GM19193 (cell line): ENCODE measurements around the gene LAGE3.
A peak's percentile ranks its signal among the peaks of the same experiment; 100 is the strongest.

Experiments
- POLR2A ChIP-seq: IDR thresholded peaks from 4 replicates; pipeline ENCODE4 v1.6.1; 2011; ENCODE audit not compliant: insufficient read depth, insufficient read length; ENCODE audit errors: extremely low read depth

Gene LAGE3

DNA sequence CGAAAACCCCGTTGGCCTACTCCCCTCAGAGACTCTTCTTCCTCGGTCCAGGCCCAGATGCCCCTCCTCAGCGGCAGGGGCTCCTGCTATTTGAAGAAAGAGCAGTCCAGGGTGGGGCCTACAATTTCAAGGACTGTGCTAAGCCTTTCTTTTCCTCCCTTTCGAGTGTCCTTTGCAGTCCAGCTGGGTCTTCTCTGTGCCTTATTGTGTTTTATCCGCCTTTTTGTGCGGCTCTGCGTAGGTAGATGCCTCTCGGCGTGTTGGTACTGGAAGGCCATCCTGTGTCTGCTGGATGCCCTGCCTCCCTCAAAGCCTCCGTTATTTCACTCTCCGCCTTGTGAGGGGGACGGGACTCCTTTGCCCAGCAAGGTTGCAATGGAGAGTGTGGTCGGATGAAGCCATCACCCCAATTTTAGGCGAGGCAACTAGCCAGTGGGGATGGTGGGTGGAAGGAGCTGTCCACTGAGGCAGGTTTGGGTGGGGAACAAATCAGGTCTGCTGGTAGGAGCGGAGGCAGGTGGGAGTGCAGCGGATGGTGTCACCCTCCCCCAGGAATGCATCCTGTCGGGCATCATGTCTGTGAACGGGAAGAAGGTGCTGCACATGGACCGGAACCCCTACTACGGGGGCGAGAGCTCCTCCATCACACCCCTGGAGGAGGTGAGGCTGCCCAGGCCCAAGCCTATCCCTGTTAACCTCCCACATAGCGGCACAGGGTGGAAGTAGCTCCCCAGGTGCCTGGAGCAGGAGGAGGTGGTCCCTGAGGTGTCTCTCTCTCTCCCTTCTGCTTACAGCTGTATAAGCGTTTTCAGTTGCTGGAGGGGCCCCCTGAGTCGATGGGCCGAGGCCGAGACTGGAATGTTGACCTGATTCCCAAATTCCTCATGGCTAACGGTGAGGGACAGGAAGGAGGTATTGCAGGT lies 40.8 kb downstream of the LAGE3 start:
- no peak for TF ChIP-seq POLR2A

- peak; percentile 44 for TF ChIP-seq POLR2A
Measured at GRCh38 chrX:154436983-154437752, 41.9 kb downstream of the LAGE3 start, which contains the start of gene GDI1. GDI1 (plus strand) TSS chrX:154437154; CDS start chrX:154437255, 101 bp downstream.

GRCh38 chrX:154436374-154436982 lies 42.6 kb downstream of the LAGE3 start:
- no peak for TF ChIP-seq POLR2A

GRCh38 chrX:154435171-154435733 lies 43.8 kb downstream of the LAGE3 start:
- no peak for TF ChIP-seq POLR2A

DNA sequence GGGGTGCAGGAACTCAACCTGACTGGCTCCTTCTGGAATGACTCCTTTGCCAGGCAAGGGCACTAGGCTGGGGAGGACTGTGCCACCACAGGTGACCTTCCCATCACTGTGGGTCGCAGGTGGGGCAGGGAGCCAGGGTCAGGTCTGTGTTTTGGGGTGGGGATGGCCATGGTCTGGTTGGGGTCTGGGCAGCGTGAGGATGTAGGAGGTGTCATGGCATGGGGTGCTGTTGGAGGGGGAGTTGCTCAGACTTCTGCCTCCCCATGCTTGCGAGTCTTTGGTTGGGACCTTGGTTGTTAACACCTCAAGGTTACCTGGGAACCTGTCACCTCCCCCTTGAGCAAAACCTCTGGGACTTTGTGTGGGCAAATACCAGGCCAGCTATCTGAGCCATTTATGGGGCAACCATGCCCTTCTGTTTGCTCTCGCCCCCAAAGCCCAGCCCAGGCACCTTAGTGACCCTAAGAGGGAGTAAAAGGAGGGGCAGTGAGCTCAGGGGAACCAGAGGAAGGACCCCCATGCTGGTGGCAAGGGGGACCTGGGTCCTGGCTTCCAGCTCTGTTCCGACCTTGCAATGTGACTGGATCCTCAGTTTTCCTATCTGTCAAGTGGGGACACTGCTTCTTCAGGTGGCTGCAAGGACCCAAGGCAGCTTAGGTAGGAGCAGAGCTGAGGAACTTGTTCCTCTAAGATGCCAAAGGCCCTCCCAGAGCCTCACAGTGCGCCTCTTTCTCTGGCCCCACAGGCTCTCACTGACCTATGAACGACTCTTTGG lies 44.5 kb downstream of the LAGE3 start:
- TF ChIP-seq POLR2A = no peak

- no peak for TF ChIP-seq POLR2A
Measured at GRCh38 chrX:154433605-154434004, 45.5 kb downstream of the LAGE3 start.

GRCh38 chrX:154432210-154432609 lies 46.9 kb downstream of the LAGE3 start:
- TF ChIP-seq POLR2A = no peak

DNA sequence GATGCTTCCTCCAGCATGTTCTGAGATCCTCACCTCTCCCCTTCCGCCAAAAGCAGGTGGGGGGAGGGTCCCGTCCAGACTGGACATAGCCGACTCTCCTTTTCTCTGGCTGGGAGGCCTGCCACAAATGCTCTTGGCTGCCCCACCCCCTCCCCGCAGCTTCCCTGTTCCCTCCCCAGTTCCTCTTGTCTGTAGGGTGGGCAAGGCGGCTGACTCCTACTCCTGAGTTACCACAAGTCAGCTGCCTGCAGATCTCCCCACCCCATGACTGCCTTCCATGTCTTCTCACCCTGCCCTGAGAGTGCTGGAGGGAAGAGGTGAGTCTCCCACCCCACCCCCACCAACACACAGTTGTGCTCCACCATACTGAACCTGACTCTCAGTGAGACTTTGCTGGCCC lies 47.7 kb downstream of the LAGE3 start:
- TF ChIP-seq POLR2A = no peak

DNA sequence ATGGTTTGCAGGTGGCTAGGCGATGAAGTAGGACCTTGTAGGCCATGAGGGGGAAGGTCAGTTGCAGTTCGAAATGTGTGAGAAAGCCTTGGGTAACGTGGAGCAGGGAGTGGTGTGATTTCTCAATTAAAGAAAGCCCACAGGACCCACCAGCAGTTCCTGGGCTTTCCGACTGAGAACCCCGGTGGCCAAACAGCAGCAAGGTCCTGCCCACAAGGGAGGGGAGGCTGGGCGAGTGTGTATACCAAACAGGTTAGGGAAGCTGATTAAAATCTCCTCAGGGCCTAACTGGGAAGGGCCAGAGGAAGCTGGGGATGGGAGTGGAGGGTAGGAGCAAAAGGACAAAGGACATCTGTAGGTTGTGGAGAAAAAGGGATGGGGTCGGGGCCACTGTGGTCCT lies 48.2 kb downstream of the LAGE3 start:
- TF ChIP-seq POLR2A = no peak

- no peak for TF ChIP-seq POLR2A
Measured at GRCh38 chrX:154430479-154430878, 48.6 kb downstream of the LAGE3 start.

DNA sequence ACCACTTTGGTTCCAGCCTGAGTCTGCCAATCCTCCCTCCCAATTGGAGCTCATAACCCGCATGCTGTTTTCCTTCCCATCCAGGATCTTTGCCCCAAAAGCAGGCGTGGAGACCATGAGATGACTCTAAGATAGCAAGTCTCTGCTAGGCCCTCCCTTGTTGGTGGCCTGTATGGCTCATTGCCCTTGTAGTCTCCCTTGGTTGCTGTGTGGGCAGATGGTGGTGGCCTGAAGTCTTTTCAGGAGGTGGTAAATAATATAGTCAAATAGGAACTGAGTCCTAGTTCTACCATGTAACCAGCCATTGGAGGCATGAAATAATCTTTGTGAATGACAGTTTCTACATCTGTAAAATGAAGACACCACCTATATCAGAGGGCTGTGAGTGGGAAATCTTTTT lies 49.4 kb downstream of the LAGE3 start:
- TF ChIP-seq POLR2A = no peak

- peak; percentile 48 for TF ChIP-seq POLR2A
Measured at GRCh38 chrX:154428176-154429171, 50.6 kb downstream of the LAGE3 start, which contains the start of gene ATP6AP1. ATP6AP1 (plus strand) TSS chrX:154428677; CDS start chrX:154428693, 16 bp downstream.
